ENCODE data around the gene GRHL1. TPM values are rescaled to one million over a fixed set of nuclear protein-coding genes. Genes with fewer than 3 reads are reported as not detected.
A peak's percentile ranks its signal among the peaks of the same experiment; 100 is the strongest.

The GRHL1 gene
- total and polyA plus RNA-seq, 2 of the 4 experiments (the other 2 are of a cell fraction): 0.18 to 0.21 TPM

DNA sequence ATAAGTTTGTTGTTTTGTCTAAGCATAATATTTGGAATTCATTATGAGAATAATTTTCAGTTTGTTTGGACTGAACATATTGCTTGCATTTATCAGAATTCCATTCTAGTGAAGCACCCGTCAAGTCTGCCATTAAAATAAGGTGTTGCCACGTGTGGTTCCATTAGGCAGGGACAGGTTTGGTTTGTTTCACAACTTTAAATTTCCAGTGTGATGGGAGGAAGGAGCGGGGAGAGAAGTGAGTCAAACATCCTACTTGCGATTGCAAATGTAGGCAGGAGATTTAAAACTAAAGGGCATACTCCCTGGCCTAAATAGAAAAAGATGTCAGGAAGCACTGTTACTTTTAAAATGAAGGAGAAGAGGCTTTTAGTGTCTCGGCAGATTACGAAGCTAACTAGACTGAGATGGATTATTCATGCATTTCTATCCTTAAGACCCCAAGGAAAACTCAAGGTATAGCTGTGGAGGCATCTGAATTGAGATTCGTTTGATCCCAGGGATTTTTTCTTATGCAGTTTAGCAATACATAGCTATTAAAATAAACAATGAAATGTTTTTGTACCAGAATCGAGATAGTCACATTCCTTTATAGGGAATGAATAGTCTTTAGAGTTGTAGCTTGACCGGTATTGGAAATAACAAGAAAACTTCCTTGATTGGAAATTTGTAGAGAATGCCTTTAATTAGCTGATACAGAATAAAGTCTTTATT, 19.8 kb downstream of the GRHL1 start:
- Histone ChIP-seq H3K36me3 (ENCODE audit: control insufficient read depth, insufficient read depth, low read length) (no peaks in the 10 kb centered on the region), H2AK5ac (ENCODE audit: low read depth, low read length) (0 out of 2 replicates have a peak overlapping the region, but pooled peaks have one; percentile 16), H2BK20ac (ENCODE audit: low read depth, low read length) (peak overlapping the region; percentile 45; the same call in 1 of the 2 replicates), H4K8ac (ENCODE audit: low read depth in 2 of 2, low read length in 2 of 2) (peak overlapping the region in 1 of 2 experiments; percentile 10; a peak in 2 of 4 replicates), H2AK9ac (replicated peaks; ENCODE audit: low read depth, low read length, poor library complexity) (no peak overlapping the region), H3K9me3 (ENCODE audit: control insufficient read depth, insufficient read depth, low read length) (no peaks in the 10 kb centered on the region), H4K91ac (ENCODE audit: insufficient read depth, low read depth, low read length) (peak overlapping the region; percentile 24; the same call in 1 of the 2 replicates), H2BK15ac (ENCODE audit: low read depth, low read length) (peak overlapping the region; percentile 89; the same call in 1 of the 3 replicates), H3K9ac (ENCODE audit: low read depth, low read length) (no peak overlapping the region), H2BK5ac (ENCODE audit: low read depth, low read length, poor library complexity, severe bottlenecking) (peak overlapping the region; percentile 65), H3K9me1 (ENCODE audit: insufficient read depth, low read length) (peaks cover 9% of the 10 kb centered on the region), H3K27me3 (ENCODE audit: control insufficient read depth, insufficient read depth, low read length) (no peaks in the 10 kb centered on the region), H3K4me3 (ENCODE audit: insufficient read depth, low read depth, low read length) (no peak overlapping the region), H3K27ac (ENCODE audit: insufficient read depth, low read length) (peak overlapping the region; percentile 56; the same call in 1 of the 2 replicates), H3K23ac (ENCODE audit: low read depth, low read length) (no peak overlapping the region), H3K56ac (ENCODE audit: extremely low read depth, insufficient read depth, low read length) (peak overlapping the region; percentile 19; the same call in 1 of the 2 replicates), H3K4me2 (ENCODE audit: low read depth, low read length) (peak overlapping the region; percentile 57; the same call in 1 of the 2 replicates), H3K18ac (ENCODE audit: low read depth, low read length) (peak overlapping the region; percentile 7; the same call in 1 of the 2 replicates), H3K4me1 (ENCODE audit: control insufficient read depth, insufficient read depth, low read length) (peaks cover 34% of the 10 kb centered on the region), H3K79me1 (ENCODE audit: low read depth in 1 of 2, low read length in 2 of 2) (no peaks in the 10 kb centered on the region), H4K5ac (ENCODE audit: low read depth, low read length) (peak overlapping the region; percentile 11; the same call in 1 of the 2 replicates), H2BK120ac (ENCODE audit: low read depth, low read length) (peak overlapping the region; percentile 78; the same call in 1 of the 2 replicates), H2AFZ (replicated peaks; ENCODE audit: low read length, poor library complexity) (no peak overlapping the region), H3K4ac (ENCODE audit: low read depth, low read length) (no peak overlapping the region; the same call in 1 of the 2 replicates), H3K14ac (replicated peaks; ENCODE audit: low read depth, low read length) (no peak overlapping the region), H4K20me1 (ENCODE audit: insufficient read depth, low read length) (no peaks in the 10 kb centered on the region)
- intact Hi-C loops (cut with micrococcal nuclease): no loop called here
- DNase-seq (peak; percentile 58), ATAC-seq (ENCODE audit: low read depth) (0 out of 2 replicates have a peak, but pooled peaks have one; percentile 7)
- in situ Hi-C loops (cut with MboI; ENCODE audit: low sequenced_read_pairs): no loop called here
- CTCF ChIA-PET: interaction anchor here (0.6 kb wide), 2 partner anchors 12 to 13 kb away, joined by 3 read pairs; no protein-coding TSS in a partner anchor
- dilution Hi-C loops (cut with HindIII; ENCODE audit: low sequenced_read_pairs, unreplicated experiment): no loop called here
- no peak for TF ChIP-seq SMC3 (IDR thresholded peaks at IDR 0.05; ENCODE audit: low read depth, low read length)
- TF ChIP-seq RAD21 (IDR thresholded peaks at IDR 0.05; ENCODE audit: low read length): no peak
- no peak for TF ChIP-seq CHD1 (IDR thresholded peaks at IDR 0.05; ENCODE audit: low read depth, low read length)
- no peak for TF ChIP-seq POLR2A (IDR thresholded peaks at IDR 0.05; ENCODE audit: low read depth, low read length)
- TF ChIP-seq BHLHE40 (IDR thresholded peaks at IDR 0.05; ENCODE audit: low read depth, low read length): no peak
- TF ChIP-seq MAFK (IDR thresholded peaks at IDR 0.05; ENCODE audit: low read depth, low read length): no peak
- 0 out of 2 replicates have a peak, but pooled peaks have one; percentile 59 for TF ChIP-seq CEBPB (IDR thresholded peaks at IDR 0.05; ENCODE audit: low read depth, low read length)
- TF ChIP-seq, protein P1, sequence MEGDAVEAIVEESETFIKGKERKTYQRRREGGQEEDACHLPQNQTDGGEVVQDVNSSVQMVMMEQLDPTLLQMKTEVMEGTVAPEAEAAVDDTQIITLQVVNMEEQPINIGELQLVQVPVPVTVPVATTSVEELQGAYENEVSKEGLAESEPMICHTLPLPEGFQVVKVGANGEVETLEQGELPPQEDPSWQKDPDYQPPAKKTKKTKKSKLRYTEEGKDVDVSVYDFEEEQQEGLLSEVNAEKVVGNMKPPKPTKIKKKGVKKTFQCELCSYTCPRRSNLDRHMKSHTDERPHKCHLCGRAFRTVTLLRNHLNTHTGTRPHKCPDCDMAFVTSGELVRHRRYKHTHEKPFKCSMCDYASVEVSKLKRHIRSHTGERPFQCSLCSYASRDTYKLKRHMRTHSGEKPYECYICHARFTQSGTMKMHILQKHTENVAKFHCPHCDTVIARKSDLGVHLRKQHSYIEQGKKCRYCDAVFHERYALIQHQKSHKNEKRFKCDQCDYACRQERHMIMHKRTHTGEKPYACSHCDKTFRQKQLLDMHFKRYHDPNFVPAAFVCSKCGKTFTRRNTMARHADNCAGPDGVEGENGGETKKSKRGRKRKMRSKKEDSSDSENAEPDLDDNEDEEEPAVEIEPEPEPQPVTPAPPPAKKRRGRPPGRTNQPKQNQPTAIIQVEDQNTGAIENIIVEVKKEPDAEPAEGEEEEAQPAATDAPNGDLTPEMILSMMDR (conservative IDR thresholded peaks at IDR 0.05; ENCODE audit: low read depth, low read length): no peak
- WGBS, 2 experiments (ENCODE audit: extremely low coverage in 2 of 2, insufficient read length in 1 of 2): 31% methylated on average over 3 of the region's 9 CpGs; no CpG with 5 or more reads in 1 of the 2 experiments
- POLR2A ChIA-PET (ENCODE audit: unreplicated experiment): no interaction called here
- BruUV-seq (replicated peaks): no TSS peak

All from IMR-90 (cell line).